Neural progenitor cell (in vitro differentiated cells): ENCODE data around the gene UBE2F. TPM values are rescaled to one million over a fixed set of nuclear protein-coding genes. Genes with fewer than 3 reads are reported as not detected.
A peak's percentile ranks its signal among the peaks of the same experiment; 100 is the strongest.

Source experiments
- DNase-seq: peaks from one replicate; pipeline ENCODE4 v3.0.0-alpha.2; 2016; ENCODE audit warnings: low spot score
- H2AFZ ChIP-seq: fragments of 200-600 bp; sonication (generic); replicated peaks from 2 replicates; pipeline ENCODE4 v1.6.1; 2016; ENCODE audit warnings: antibody characterized with exemption
- H3F3A ChIP-seq: fragments of 200-600 bp; sonication (generic); 2 replicates; pipeline ENCODE4 v1.6.1; 2016; ENCODE audit warnings: antibody characterized with exemption, low read depth
- H3K27ac ChIP-seq: fragments of 200-600 bp; sonication (generic); 2 replicates; pipeline ENCODE4 v1.5.1; 2016; ENCODE audit warnings: mild to moderate bottlenecking
- H3K27me3 ChIP-seq: fragments of 200-600 bp; sonication (generic); 2 replicates; pipeline ENCODE4 v1.6.1; 2016; ENCODE audit warnings: mild to moderate bottlenecking, moderate library complexity
- H3K36me3 ChIP-seq: fragments of 200-600 bp; sonication (generic); 2 replicates; pipeline ENCODE4 v1.5.1; 2016
- H3K4me1 ChIP-seq: fragments of 200-600 bp; sonication (generic); 2 replicates; pipeline ENCODE4 v1.6.1; 2016; ENCODE audit warnings: mixed run types
- H3K4me2 ChIP-seq: fragments of 200-600 bp; sonication (generic); 2 replicates; pipeline ENCODE4 v1.6.1; 2016
- H3K4me3 ChIP-seq: fragments of 200-600 bp; sonication (generic); 2 replicates; pipeline ENCODE4 v1.5.1; 2016
- H3K79me2 ChIP-seq: fragments of 200-600 bp; sonication (generic); 2 replicates; pipeline ENCODE4 v1.6.1; 2016; ENCODE audit warnings: low read depth
- H3K9ac ChIP-seq: fragments of 200-600 bp; sonication (generic); 2 replicates; pipeline ENCODE4 v1.6.1; 2016
- H3K9me3 ChIP-seq: fragments of 200-600 bp; sonication (generic); 2 replicates; pipeline ENCODE4 v1.5.1; 2016; ENCODE audit warnings: low read depth
- H4K20me1 ChIP-seq: fragments of 200-600 bp; sonication (generic); 2 replicates; pipeline ENCODE4 v1.6.1; 2016; ENCODE audit warnings: low read depth
- H3K27ac Mint-ChIP-seq: 3 replicates; pipeline ENCODE4 v1.8.0; 2021; ENCODE audit warnings: mixed read lengths
- H3K27me3 Mint-ChIP-seq: 2 replicates; pipeline ENCODE4 v1.8.0; 2022; ENCODE audit warnings: low read depth, mild to moderate bottlenecking, inconsistent platforms, moderate library complexity, mixed read lengths; ENCODE audit not compliant: insufficient read depth
- H3K36me3 Mint-ChIP-seq: 3 replicates; pipeline ENCODE4 v1.8.0; 2021; ENCODE audit warnings: mixed read lengths
- H3K4me1 Mint-ChIP-seq: 3 replicates; pipeline ENCODE4 v1.8.0; 2021; ENCODE audit warnings: mixed read lengths
- H3K4me3 Mint-ChIP-seq: 3 replicates; pipeline ENCODE4 v1.8.0; 2021; ENCODE audit warnings: mild to moderate bottlenecking, moderate library complexity, mixed read lengths
- H3K9me3 Mint-ChIP-seq: 3 replicates; pipeline ENCODE4 v1.8.0; 2020; ENCODE audit warnings: mixed read lengths
- EZH2 ChIP-seq: fragments of 200-600 bp; sonication (generic); IDR thresholded peaks from 2 replicates; pipeline ENCODE4 v1.6.1; 2017; ENCODE audit warnings: antibody characterized with exemption, mild to moderate bottlenecking, moderate library complexity
- EZH2phosphoT487 ChIP-seq: fragments of 200-600 bp; sonication (generic); IDR thresholded peaks from 2 replicates; pipeline ENCODE4 v1.6.1; 2017; ENCODE audit warnings: antibody characterized with exemption
- total RNA-seq: library from RNA; depleted of rRNA; stranded (reverse); fragments of >200 nt; gene quantifications from 2 replicates; pipeline ENCODE4 v1.2.3, GENCODE V29; 2015; ENCODE audit warnings: low replicate concordance
- TF ChIP-seq, protein P1 (sequence below): fragments of 200-600 bp; sonication (generic); IDR thresholded peaks from 2 replicates; pipeline ENCODE4 v1.5.1; 2017; ENCODE audit warnings: antibody characterized with exemption, mild to moderate bottlenecking

UBE2F gene
- total RNA-seq, 1 donor from 2014 or later = 77.4 TPM

DNA sequence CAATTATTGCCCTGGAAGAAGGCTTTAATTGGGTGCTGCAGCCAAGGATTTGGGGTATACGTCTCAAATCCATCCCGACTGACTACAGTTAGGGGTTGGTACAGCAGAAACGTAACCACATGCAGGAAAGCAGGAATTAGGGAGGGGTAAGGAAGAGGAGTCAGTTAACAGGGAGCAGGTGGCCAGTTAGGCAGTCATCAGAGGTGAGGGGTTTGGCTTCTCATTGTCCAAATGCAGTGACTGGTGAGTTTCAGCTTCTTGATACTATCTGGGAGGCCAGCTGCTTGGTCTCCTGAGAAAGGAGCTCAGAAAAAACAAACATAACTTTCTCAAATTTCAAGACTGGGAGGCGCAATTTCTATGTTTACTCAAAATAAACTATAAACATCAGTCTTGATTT lies 38.8 kb upstream of the UBE2F start:
- no peak for DNase-seq
- Histone ChIP-seq H2AFZ (no peak overlapping the region), H3K36me3 (no peaks in the 10 kb centered on the region), H3K4me3 (no peak overlapping the region), H3K27me3 (peaks cover 6% of the 10 kb centered on the region), H4K20me1 (no peaks in the 10 kb centered on the region), H3K79me2 (no peaks in the 10 kb centered on the region), H3K27ac (no peak overlapping the region), H3K9me3 (no peaks in the 10 kb centered on the region), H3K9ac (no peak overlapping the region), H3F3A (no peaks in the 10 kb centered on the region), H3K4me2 (no peak overlapping the region), H3K4me1 (no peaks in the 10 kb centered on the region)
- Mint-ChIP-seq H3K27ac (no peak overlapping the region), H3K36me3 (no peaks in the 10 kb centered on the region), H3K9me3 (peaks cover 2% of the 10 kb centered on the region), H3K4me1 (peaks cover 2% of the 10 kb centered on the region), H3K27me3 (peaks cover 4% of the 10 kb centered on the region), H3K4me3 (no peak overlapping the region)
- no peak for TF ChIP-seq EZH2phosphoT487
- TF ChIP-seq, protein P1, sequence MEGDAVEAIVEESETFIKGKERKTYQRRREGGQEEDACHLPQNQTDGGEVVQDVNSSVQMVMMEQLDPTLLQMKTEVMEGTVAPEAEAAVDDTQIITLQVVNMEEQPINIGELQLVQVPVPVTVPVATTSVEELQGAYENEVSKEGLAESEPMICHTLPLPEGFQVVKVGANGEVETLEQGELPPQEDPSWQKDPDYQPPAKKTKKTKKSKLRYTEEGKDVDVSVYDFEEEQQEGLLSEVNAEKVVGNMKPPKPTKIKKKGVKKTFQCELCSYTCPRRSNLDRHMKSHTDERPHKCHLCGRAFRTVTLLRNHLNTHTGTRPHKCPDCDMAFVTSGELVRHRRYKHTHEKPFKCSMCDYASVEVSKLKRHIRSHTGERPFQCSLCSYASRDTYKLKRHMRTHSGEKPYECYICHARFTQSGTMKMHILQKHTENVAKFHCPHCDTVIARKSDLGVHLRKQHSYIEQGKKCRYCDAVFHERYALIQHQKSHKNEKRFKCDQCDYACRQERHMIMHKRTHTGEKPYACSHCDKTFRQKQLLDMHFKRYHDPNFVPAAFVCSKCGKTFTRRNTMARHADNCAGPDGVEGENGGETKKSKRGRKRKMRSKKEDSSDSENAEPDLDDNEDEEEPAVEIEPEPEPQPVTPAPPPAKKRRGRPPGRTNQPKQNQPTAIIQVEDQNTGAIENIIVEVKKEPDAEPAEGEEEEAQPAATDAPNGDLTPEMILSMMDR = no peak
- no peak for TF ChIP-seq EZH2

DNA sequence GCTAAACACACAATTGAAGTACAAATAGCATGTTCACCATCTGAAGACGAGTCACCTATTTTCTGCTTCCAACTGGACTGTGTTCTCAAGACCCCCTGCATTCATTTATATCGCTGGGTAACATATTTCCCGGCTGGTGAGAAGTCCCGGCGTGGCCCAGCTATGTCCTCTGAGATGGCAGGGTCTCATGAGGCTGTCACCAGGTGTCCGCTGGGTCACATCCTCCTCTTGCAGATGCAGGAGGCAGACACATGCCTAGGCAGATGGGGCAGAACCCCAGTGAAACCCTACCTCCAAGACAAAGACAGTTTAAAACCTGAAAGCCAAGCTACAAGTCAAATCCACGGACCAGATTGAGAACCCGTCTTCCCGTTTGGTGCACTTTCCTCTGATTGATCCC lies 36.8 kb upstream of the UBE2F start:
- H3K9ac ChIP-seq = no peak overlapping the region
- TF ChIP-seq, protein P1 = no peak
- TF ChIP-seq EZH2 = no peak
- TF ChIP-seq EZH2phosphoT487 = no peak
- Mint-ChIP-seq H3K36me3 (no peaks in the 10 kb centered on the region), H3K4me1 (no peaks in the 10 kb centered on the region), H3K4me3 (no peak overlapping the region), H3K27ac (peak overlapping the region; percentile 42), H3K9me3 (peaks cover 2% of the 10 kb centered on the region), H3K27me3 (peaks cover 2% of the 10 kb centered on the region)
- H3K36me3 ChIP-seq = no peaks in the 10 kb centered on the region
- no peak overlapping the region for H3K27ac ChIP-seq
- no peaks in the 10 kb centered on the region for H3F3A ChIP-seq
- no peak overlapping the region for H2AFZ ChIP-seq
- H3K27me3 ChIP-seq = no peaks in the 10 kb centered on the region
- no peaks in the 10 kb centered on the region for H4K20me1 ChIP-seq
- H3K79me2 ChIP-seq = no peaks in the 10 kb centered on the region
- H3K4me1 ChIP-seq = no peaks in the 10 kb centered on the region
- no peak for DNase-seq
- H3K9me3 ChIP-seq = no peaks in the 10 kb centered on the region
- no peak overlapping the region for H3K4me2 ChIP-seq
- H3K4me3 ChIP-seq = no peak overlapping the region

DNA sequence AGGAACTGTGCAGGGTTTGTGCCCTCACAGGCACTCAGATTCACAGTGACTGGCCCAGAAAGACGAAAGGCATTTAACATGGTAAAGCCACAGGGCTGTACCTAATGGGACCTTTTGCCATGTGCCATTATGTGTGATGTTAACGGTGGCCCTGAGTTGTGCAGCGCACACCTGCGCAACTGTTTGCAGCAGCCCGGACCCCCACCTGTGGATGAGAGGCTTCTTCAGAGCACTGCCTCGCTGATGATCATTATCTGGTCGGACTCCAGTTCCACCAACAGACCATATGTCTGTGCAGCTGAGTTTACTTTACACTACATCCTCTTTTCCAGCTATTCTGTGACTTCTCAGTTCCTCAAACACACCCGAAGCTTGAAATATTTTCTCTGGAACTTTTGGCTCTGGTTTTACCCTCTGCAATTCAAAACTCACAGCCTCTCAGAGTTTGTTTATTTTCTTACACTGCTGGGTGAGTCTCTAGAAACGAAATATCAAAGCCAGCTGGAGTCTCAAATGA lies 35.6 kb upstream of the UBE2F start:
- Histone ChIP-seq H3K27ac (no peak overlapping the region), H3K9me3 (no peaks in the 10 kb centered on the region), H3K27me3 (no peaks in the 10 kb centered on the region), H3K9ac (no peak overlapping the region), H3K4me2 (no peak overlapping the region), H4K20me1 (no peaks in the 10 kb centered on the region), H3K36me3 (no peaks in the 10 kb centered on the region), H2AFZ (no peak overlapping the region), H3K4me3 (no peak overlapping the region), H3K4me1 (no peaks in the 10 kb centered on the region), H3K79me2 (no peaks in the 10 kb centered on the region), H3F3A (no peaks in the 10 kb centered on the region)
- H3K9me3 Mint-ChIP-seq = peaks cover 2% of the 10 kb centered on the region
- no peaks in the 10 kb centered on the region for H3K4me1 Mint-ChIP-seq
- no peaks in the 10 kb centered on the region for H3K36me3 Mint-ChIP-seq
- TF ChIP-seq, protein P1 = no peak
- no peak for TF ChIP-seq EZH2
- no peak for TF ChIP-seq EZH2phosphoT487
- peaks cover 2% of the 10 kb centered on the region for H3K27me3 Mint-ChIP-seq
- H3K4me3 Mint-ChIP-seq = no peak overlapping the region
- no peak for DNase-seq
- no peak overlapping the region for H3K27ac Mint-ChIP-seq
